Measurements from ENCODE around the gene FBXL13. TPM values are rescaled to one million over a fixed set of nuclear protein-coding genes. Genes with fewer than 3 reads are reported as not detected.

FBXL13 gene
- total RNA-seq, 1 donor from 2014 or later = 3.0 TPM

GRCh38 chr7:102883098-102883860 is 191.3 kb downstream of the FBXL13 start:
- no peak for TF ChIP-seq CTCF (IDR thresholded peaks at IDR 0.05)
- H3K4me1 ChIP-seq = no peaks in the 10 kb centered on the region
- ATAC-seq = no peak
- no peak overlapping the region for H3K27ac ChIP-seq
- no peaks in the 10 kb centered on the region for H3K27me3 ChIP-seq
- intact Hi-C loops (cut with DNase I) = no loop called here
- no peaks in the 10 kb centered on the region for H3K36me3 ChIP-seq
- no peak for DNase-seq
- H3K4me3 ChIP-seq = no peak overlapping the region
- H3K9me3 ChIP-seq = no peaks in the 10 kb centered on the region

GRCh38 chr7:102875700-102876295 is 198.8 kb downstream of the FBXL13 start:
- ATAC-seq (peak; percentile 67), DNase-seq (no peak)
- intact Hi-C loops (cut with DNase I) = no loop called here
- H3K27me3 ChIP-seq = no peaks in the 10 kb centered on the region
- no peak overlapping the region for H3K27ac ChIP-seq
- H3K36me3 ChIP-seq = no peaks in the 10 kb centered on the region
- no peak overlapping the region for H3K4me3 ChIP-seq
- TF ChIP-seq CTCF (IDR thresholded peaks at IDR 0.05) = no peak
- no peaks in the 10 kb centered on the region for H3K4me1 ChIP-seq
- no peaks in the 10 kb centered on the region for H3K9me3 ChIP-seq

- H3K4me3 ChIP-seq = no peak overlapping the region
- intact Hi-C loops (cut with DNase I) = no loop called here
- no peak for DNase-seq
- no peak for TF ChIP-seq CTCF (IDR thresholded peaks at IDR 0.05)
- no peak overlapping the region for H3K27ac ChIP-seq
- H3K36me3 ChIP-seq = no peaks in the 10 kb centered on the region
- ATAC-seq = no peak
- no peaks in the 10 kb centered on the region for H3K4me1 ChIP-seq
- H3K27me3 ChIP-seq = no peaks in the 10 kb centered on the region
- no peaks in the 10 kb centered on the region for H3K9me3 ChIP-seq
Measured at GRCh38 chr7:102874966-102875365, 199.6 kb downstream of the FBXL13 start.

- TF ChIP-seq CTCF (IDR thresholded peaks at IDR 0.05) = no peak
- Histone ChIP-seq H3K27me3 (no peaks in the 10 kb centered on the region), H3K4me3 (no peak overlapping the region), H3K36me3 (no peaks in the 10 kb centered on the region), H3K4me1 (no peaks in the 10 kb centered on the region), H3K9me3 (no peaks in the 10 kb centered on the region), H3K27ac (no peak overlapping the region)
- ATAC-seq (no peak), DNase-seq (no peak)
- intact Hi-C loops (cut with DNase I) = no loop called here
Measured at GRCh38 chr7:102874166-102874829, 200.3 kb downstream of the FBXL13 start.

- Histone ChIP-seq H3K27me3 (no peaks in the 10 kb centered on the region), H3K36me3 (no peaks in the 10 kb centered on the region), H3K27ac (no peak overlapping the region), H3K4me3 (no peak overlapping the region), H3K9me3 (no peaks in the 10 kb centered on the region), H3K4me1 (no peaks in the 10 kb centered on the region)
- TF ChIP-seq CTCF (IDR thresholded peaks at IDR 0.05) = no peak
- intact Hi-C loops (cut with DNase I) = no loop called here
- ATAC-seq (no peak), DNase-seq (no peak)
Measured at GRCh38 chr7:102873470-102874165, 201.0 kb downstream of the FBXL13 start.
